ENCODE results near the gene KIFC1.
"Not testable (repeated sequence)": the region's sequence is repeated elsewhere in the genome, so short reads cannot be mapped to it uniquely, and the experiment has no call there.

KIFC1 gene

DNA sequence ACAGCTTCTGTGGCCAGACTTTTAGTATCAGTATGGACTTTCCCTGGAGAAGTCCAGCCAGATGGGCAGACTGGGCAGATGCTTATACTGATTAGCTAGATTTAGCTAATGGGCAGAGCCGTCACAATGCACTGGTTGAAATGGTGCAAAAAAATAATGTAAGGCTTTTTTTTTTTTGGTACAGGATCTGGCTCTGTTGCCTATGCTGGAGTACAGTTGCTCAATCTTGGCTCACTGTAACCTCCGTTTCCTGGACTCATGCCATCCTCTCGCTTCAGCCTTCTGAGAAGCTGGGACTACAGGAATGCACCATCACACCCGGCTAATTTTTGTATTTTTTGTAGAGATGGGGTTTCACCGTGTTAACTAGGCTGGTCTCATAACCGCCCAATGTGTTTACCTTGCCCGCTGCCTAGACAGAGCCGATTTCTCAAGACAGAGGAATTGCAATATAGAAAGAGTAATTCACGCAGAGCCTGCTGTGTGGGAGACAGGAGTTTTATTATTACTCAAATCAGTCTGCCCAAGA is 16.4 kb upstream of the KIFC1 start:
- DNase-seq (ENCODE audit: low read depth, low spot score), result no peak

DNA sequence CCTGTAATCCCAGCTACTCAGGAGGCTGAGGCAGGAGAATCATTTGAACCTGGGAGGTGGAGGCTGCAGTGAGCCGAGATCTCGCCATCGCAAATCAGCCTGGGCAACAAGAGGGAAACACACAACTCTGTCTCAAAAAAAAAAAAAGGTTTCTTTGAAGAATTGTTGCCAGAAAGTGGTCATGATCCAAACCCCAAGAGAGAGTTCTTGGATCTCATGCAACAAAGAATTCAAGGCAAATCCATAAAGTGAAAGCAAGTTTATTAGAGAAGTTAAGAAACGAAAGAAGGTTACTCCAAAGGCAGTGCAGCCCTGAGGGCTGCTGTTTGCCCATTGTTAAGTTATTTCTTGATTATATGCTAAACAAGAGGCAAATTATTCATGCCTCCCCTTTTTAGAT is 14.5 kb upstream of the KIFC1 start:
- DNase-seq (ENCODE audit: low read depth, low spot score), result no peak

DNA sequence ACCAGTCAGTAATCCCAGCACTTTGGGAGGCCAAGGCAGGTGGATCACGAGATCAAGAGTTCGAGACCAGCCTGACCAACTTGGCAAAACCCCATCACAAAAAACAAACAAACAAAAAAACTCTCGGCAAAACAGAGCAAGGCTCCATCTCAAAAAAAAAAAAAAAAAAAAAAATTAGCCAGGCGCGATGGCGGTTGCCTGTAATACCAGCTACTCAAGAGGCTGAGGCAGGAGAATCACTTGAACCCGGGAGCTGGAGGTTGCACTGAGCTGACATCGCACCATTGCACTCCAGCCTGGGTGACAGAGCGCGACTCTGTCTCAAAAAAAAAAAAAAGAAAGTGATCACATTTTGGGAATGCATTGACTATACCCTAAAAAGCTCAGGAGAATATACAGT is 12.4 kb upstream of the KIFC1 start:
- DNase-seq (ENCODE audit: low read depth, low spot score), result not testable (repeated sequence)

DNA sequence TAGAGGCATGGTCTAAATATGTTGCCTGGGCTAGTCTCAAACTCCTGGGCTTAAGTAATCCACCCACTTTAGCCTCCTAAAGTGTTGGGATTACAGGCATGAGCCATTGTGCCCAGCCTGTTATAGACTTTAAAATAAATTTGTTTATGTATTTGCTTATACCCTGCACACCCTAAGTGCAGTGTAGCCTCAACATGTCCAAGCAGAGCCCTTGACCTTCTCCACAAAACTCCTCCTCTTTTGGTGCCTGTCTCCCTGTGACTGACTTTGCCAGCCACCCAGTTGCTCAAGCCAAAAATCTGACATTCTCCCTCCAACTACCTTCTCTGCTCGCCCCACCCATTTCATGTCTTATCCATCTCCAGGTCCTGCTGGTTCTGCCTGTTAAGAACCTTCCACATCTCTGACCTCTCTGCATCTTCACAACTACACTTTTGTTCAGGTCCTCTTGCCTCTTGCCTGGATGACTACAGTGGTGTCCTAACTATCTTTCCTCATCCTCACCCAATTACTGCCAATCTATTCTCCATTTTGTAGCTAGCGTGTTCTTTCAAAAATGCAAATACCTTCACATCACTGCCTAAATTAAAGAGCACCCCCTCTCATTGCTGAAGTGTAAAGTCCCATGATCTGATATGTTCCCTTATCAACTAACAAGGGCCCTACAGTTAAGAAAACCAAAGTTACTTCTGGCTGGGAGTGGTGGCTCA is 11.2 kb upstream of the KIFC1 start:
- DNase-seq (ENCODE audit: low read depth, low spot score), result no peak

DNA sequence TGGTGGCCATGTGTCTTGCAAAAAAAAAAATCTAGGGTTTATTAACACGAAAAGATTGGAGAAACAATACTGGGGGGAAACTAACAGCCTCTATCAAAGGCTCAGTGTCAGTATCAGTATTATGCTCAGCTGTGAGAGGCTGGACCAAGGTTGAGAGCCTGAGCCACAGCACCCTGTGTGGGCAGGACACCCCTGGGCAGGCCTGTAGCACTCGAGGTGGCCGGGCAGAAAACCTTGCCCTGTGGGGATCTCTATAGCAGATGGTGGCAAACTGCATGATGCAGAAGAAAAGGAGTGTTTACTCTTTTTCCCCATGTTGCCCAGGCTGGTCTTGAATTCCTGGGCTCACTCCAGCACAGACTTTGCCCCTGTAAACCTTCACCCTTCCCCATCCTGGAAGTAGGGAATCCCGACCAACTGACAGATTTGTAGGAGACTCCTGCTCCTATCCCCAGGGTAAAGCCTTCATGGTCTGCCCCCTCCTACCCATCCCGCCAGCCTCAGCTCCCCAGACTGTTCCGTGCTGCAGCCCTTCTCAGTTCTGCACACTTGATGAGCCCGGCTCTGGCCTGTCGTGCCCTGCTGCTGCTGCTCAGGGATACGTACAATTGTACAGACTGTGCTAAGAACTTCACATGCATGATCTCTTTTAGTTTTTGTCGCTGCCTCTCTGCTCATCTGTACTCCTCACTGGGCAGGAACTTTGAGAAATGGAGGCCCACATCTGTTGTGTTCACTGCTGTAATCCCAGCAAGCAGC is 8.0 kb upstream of the KIFC1 start:
- no peak for DNase-seq (ENCODE audit: low read depth, low spot score)

DNA sequence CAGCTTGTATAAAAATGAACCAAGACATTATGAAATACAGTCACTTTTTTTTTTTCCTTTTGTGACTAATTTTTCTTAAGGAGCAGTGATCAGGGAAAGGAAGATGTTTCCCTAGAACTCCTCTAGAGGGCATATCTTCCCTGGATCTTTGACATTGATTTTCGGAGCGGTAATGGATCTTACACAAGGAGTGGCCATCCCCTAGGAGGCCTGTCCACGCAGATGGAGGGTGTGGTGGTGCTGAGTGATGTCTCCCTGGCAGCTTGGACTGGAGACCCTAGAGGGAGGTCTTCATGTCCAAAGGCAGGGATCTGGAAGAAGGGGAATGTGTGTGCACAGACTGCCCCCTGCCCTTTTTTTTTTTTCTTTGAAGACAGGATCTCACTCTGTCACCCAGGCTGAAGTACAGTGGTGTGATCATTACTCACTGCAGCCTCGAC is 7.0 kb upstream of the KIFC1 start:
- DNase-seq (ENCODE audit: low read depth, low spot score), result no peak

DNA sequence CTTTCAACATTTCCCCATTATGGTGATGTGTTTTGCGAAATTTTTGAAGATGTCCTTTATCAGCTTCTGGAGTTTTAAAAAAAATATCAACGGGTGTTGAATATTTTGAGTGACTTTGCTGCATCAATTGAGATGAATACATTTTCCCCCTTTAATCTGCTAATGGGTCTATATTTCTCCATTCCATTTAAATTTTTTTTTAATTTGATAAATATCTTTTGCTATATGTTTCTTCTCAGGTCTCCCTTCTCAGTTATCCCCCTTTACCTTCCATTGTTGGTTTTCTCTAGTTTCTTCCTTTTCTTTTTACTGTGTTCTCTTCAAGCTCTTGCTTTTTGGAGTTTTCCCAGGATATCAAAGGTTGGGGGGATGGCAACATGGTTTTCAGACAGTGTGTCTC is 1.4 kb upstream of the KIFC1 start:
- no peak for DNase-seq (ENCODE audit: low read depth, low spot score)

DNA sequence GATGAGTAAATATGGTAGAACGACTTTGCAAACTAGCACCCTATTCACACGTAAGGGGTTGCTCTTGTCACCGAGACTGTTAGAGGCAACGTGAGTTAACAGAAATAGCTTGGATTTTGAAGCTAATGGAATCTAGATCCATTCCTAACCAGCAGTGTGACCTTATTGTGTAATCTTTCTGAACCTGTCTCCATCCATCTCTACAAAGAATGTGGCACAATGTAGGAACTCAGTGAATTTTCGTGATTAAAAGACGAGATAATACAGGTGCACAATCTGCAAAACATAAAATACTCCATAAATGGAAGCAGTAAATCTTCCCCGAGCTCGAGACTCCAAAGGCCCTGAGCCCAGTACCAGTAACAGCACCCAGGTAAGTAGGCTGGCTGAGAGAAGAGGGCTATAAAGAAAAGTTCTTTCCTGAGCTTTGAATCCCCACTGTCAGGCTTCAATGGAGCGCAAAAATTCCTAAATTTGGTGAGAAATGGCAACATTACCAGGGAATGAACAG is 801 bp upstream of the KIFC1 start:
- no peak for DNase-seq (ENCODE audit: low read depth, low spot score)

DNA sequence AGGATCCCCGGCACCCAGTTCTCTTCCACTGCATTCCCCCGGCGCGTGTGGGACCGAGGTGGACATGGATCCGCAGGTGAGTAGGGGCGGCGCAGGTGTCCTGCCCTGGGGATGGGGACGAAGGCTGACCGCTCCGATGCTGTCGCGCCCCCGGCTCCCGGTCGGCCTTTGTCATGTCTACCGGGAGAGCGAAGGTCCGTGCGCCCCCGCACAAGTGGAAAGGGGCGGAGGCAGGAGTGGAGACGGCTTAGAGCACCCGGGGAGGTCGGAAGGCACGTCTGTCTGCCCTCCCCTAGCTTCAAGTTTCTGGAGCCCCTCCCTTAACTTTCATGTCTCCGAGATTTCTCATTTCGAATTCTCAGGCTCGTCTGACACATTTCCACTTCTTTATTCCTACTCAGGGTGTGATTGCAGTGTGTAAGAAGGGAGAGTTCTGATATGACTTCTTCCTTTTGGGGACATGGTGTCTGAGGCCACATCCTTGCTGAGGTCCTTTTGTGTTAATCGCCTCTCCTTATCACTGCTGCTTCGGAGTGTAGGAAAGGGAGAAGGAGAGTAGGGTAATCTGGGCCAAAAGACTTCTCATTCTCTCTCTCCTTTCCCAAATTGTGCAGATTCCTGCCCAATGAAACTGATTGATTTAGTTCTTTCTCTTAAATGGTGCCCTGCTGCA is 435 bp downstream of the KIFC1 start:
- no peak for DNase-seq (ENCODE audit: low read depth, low spot score)

DNA sequence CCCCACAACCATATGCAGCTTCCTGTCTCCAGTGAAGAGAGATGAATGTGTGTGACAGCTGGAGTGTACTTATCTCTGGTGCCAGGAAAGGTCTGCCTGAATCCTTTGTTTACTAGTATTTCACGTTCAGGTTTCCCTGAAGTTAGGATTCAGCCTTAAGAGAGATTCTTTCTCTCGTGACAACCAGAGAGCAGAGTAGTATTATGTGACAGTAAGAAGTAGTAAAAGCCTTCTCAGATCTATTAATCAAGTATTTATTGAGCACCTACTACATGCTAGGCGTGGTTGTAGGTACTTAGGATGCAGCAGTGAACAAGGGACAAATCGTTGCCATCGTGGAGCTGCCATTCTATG is 949 bp downstream of the KIFC1 start:
- no peak for DNase-seq (ENCODE audit: low read depth, low spot score)

DNA sequence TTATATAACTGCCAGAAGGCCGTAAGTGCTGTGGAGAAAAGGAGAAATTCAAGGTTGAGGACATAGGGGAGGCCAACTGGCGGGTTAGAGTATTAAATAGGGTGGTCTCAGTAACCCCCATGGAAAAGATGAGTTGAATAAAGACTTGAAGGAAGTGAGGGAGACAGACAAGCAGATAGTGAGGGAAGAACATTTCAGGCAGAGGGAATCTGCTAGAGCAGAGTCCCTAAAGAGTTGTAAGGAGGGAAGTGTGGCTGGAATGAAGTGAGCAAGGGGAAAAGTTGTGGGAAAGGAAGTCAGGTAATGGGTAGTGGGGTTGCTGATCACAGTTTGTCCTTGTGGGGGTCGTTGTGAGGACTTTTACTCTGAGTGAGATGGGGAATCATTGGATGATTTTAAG is 1.4 kb downstream of the KIFC1 start:
- no peak for DNase-seq (ENCODE audit: low read depth, low spot score)

DNA sequence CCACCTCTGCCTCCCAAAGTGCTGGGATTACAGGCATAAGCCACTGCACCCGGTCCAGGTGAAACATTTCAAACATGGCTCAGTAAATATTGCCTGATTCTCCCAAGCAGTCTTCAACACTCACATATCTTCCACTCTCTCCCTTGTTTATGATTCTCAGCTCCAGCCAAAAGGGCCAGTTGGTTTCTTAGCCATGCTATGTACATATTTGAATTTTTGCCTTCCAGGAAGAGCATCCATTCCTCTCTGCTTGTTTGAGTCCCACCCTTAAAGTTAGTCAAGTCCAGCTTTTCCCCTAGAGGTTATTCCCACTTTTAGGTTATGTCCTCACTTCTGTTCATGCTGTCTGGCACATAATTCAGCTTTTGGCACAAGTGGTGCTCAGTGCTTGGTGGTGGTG is 5.9 kb downstream of the KIFC1 start:
- DNase-seq (ENCODE audit: low read depth, low spot score), result no peak

DNA sequence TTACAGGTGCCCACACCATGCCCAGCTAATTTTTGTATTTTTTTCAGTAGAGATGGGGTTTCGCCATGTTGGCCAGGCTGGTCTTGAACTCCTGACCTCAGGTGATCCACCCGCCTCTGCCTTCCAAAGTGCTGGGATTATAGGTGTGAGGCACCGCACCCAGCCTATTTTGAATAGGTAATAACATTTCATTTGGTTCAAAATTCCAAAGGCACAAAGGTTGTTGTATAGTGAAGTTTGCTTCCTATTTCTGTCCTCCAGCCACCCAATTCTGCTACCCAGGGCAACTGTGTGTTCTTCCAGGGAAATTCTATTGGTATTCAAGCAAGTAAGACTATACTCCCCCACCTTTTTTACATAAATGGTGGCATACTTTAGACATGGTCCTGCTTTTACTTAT is 7.0 kb downstream of the KIFC1 start:
- DNase-seq (ENCODE audit: low read depth, low spot score), result not testable (repeated sequence)

DNA sequence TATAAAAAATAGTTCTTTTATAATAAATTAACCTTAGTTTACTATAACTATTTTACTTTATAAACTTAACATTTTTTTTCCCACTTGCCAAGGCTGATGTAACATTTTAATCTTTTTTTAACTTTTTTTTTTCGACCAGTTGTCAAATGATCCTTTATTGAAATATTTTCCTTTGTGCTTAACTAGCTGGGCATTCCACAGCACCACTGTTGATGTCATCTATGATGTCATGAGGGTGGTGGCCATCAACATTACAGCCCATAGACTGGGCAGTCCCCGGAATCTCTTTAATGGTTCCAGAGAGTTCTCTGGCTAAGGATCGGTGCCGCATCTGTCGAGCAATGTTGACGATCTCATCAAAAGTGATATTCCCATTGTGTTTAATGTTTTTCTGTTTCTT is 8.3 kb downstream of the KIFC1 start:
- DNase-seq (ENCODE audit: low read depth, low spot score), result not testable (repeated sequence)

DNA sequence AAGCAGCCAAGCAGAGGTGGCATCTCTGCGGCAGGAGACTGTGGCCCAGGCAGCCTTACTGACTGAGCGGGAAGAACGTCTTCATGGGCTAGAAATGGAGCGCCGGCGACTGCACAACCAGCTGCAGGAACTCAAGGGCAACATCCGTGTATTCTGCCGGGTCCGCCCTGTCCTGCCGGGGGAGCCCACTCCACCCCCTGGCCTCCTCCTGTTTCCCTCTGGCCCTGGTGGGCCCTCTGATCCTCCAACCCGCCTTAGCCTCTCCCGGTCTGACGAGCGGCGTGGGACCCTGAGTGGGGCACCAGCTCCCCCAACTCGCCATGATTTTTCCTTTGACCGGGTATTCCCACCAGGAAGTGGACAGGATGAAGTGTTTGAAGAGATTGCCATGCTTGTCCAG is 13.3 kb downstream of the KIFC1 start:
- DNase-seq (ENCODE audit: low read depth, low spot score), result no peak

DNA sequence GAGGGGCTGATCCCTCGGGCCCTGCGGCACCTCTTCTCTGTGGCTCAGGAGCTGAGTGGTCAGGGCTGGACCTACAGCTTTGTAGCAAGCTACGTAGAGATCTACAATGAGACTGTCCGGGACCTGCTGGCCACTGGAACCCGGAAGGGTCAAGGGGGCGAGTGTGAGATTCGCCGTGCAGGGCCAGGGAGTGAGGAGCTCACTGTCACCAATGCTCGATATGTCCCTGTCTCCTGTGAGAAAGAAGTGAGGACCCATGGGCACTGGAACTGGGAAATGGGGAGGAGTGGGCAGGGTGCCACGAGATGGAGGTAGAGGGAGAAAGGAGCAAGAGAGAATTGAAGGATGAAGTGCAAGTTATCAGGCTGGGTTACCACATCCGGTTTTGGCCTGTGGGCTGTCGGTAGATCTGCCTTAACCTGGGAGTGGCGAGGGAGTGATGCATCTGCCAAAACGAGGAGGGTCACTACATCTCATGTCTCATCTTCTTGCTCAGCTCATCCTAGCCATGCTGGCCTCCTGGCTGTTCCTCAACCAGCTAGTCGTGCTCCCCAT is 13.8 kb downstream of the KIFC1 start:
- no peak for DNase-seq (ENCODE audit: low read depth, low spot score)

DNA sequence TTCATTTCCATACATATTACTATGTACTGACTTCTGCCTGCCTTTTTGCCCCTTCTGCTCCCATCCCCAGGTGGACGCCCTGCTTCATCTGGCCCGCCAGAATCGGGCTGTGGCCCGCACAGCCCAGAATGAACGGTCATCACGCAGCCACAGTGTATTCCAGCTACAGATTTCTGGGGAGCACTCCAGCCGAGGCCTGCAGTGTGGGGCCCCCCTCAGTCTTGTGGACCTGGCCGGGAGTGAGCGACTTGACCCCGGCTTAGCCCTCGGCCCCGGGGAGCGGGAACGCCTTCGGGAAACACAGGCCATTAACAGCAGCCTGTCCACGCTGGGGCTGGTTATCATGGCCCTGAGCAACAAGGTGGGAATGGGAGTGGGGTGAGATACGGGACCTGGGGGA is 14.5 kb downstream of the KIFC1 start:
- DNase-seq (ENCODE audit: low read depth, low spot score), result no peak

DNA sequence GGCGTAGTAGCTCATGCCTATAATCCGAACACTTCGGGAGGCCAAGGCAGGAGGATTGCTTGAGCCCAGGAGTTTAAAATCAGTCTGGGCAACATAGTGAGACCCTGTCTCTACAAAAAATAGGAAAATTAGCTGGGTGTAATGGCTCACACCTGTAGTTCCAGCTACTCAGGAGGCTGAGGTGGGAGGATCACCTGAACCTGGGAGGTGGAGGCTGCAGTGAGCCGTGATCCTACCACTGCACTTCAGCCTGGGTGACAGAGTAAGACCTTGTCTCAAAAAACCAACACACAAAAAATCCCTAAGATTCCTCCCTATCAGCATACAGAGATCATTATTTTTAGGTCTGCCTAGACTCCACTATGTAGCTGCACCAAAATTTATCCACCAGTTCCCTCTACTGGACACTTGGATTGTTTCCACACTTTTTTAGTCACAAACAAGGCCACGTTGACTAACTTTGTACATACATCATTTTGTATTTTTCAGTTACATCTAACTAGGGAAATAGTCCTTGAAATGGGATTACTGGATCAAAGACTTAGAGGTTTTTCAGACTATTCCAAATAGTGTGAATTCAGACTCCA is 15.6 kb downstream of the KIFC1 start:
- DNase-seq (ENCODE audit: low read depth, low spot score), result no peak

DNA sequence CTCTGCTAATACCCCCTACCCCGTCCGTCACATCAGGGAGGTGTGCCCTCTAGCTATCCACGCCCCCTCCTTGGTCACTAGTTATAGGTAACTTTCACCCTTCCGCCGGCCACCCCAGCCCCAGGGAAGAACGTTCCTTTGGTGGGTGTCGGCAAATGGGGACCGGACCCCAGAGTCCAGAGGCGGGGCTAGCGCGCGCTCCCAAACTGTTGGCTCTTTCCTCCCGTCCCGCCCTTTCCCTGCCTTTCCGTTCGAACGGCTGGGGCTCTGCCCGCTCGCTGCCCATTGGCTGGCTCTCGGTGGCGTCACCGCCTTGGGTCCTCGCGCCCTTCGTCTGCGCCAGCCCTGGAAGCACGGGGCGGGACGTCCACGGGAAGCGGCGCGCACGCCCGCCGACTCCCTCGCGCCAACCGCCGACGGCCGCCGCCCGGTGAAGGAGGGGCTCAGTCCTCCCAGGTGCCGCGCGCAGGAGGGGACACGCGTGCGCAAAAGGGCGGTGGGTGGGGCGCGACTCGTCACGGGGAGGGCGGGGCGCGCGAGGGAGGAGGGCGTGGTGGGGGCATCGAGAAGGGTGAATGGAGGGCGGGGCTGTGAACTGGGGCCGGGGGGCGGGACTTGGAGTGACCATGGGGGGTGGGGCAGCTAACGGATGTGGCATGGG is 18.6 kb downstream of the KIFC1 start:
- peak; percentile 89 for DNase-seq (ENCODE audit: low read depth, low spot score)

DNA sequence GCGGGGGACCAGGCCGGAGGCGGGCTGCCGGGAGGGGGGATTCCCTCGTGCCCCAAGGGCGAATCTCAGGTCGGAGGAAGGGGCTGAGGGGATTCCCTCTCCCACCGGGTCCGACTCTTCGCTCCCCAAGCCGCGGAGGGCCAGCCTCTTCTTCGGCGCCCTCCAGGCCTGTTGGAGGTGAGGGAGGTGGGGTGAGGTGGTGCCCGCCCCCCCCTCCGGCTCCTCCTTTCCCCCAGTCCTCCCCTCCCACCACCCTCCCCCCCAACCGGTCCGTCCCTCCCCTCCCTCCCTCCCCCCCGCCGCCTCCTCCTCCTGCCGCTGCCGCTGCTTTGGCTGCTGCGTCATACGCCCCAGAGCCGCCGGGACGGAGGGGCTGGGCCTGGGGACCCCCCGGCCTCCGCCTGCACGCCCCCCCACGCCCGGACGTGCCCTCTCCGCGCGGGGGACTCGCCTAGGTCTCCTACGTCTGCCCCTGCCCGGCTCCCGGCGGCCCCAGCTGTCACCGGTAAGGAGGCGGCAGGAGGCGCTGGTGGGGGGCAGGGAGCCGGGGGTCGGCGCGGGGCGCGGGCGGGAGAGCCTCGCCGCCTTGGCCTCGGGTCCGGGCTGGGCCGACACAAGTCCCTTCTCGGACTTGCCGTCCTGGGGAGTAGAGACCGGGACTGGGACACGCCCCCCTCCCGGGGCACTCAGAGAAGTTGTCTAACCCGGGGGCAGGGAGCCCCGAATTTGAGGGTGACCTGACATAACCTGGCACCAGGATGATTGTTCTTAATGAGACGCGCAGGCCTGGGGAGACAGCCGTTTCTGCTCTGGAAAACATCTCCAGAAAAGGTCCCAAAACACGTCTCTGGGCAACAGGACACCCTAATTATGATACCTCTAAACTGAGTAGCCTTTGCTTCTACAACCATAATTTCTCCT is 19.3 kb downstream of the KIFC1 start, which contains the start of gene PHF1:
PHF1 (plus strand) TSS at position 304 of the 921 bp plus-strand sequence. CDS start 1,250 bp downstream, outside the sequence.
- peak; percentile 54 for DNase-seq (ENCODE audit: low read depth, low spot score)

Data from activated naive CD8-positive, alpha-beta T cell treated with anti-CD3 and anti-CD28 coated beads, Interleukin-2, amount 50 U/mL, for 16 hours (primary cell).